Stomach smooth muscle (tissue), 2 donors: ENCODE measurements around the gene COX19.

Source experiments
- H3K27ac ChIP-seq: one replicate; pipeline ENCODE4 v1.7.0; 2013; ENCODE audit warnings: mild to moderate bottlenecking, low read length, inconsistent platforms
- H3K27me3 ChIP-seq, 2 donors: one replicate each; pipeline ENCODE4 v1.7.0; 2013; ENCODE audit warnings: low read length in 2 of 2; ENCODE audit not compliant: insufficient read depth in 2 of 2, control insufficient read depth in 1 of 2
- H3K36me3 ChIP-seq, 2 donors: one replicate each; pipeline ENCODE4 v1.7.0; 2013; ENCODE audit warnings: low read length in 2 of 2; ENCODE audit not compliant: control insufficient read depth in 2 of 2, insufficient read depth in 2 of 2
- H3K4me1 ChIP-seq: one replicate; pipeline ENCODE4 v1.7.0; 2013; ENCODE audit warnings: low read length; ENCODE audit not compliant: control insufficient read depth, insufficient read depth
- H3K4me3 ChIP-seq, 2 donors: one replicate each; pipeline ENCODE4 v1.7.0; 2013; ENCODE audit warnings: low read length in 2 of 2
- H3K9ac ChIP-seq, 2 donors: one replicate each; pipeline ENCODE4 v1.7.0; 2013; ENCODE audit warnings: low read length in 2 of 2, mild to moderate bottlenecking in 1 of 2
- H3K9me3 ChIP-seq, 2 donors: one replicate each; pipeline ENCODE4 v1.7.0; 2013; ENCODE audit warnings: low read length in 2 of 2; ENCODE audit not compliant: control insufficient read depth in 2 of 2
- donor health status: healthy.
- donor health status: Pancreatic carcinoma.

Gene COX19

DNA sequence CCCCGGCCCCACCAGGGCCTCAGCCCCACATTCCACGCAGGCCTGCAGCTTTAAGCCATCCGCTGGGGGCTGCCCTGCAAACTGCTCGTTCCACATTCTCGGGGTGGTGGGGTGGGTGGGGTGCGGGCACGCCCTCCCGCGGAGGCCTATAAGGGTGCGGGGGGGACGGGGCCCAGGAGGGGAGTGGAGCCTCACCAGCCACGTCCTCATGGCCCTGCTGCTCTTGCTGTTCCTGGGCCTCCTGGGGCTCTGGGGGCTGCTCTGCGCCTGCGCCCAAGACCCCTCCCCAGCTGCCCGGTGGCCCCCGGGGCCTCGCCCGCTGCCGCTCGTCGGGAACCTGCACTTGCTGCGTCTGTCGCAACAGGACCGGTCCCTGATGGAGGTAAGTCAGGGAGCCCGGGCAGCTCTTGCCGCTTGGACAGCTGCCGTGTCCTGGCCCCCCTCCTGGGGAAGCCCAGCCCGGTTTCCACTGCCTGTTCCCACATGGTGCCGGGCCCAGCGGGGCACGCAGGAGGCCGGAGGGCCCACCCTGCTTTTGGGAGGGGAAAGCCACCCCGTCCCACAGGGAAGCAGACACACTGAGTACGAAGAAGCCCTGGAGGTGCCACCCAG lies 7.8 kb upstream of the COX19 start, which contains the start of gene CYP2W1:
TSS of gene CYP2W1 (plus strand) at position 178 of the 612 bp plus-strand sequence. CDS start at position 209, 31 bp downstream.
- Histone ChIP-seq H3K4me3 (no peak within 1 kb of the TSS), H3K27ac (no peak within 1 kb of the TSS), H3K27me3 (peaks cover 37% of the 10 kb centered on the region in 2 donors), H3K9ac (no peak within 1 kb of the TSS), H3K4me1 (no peaks in the 10 kb centered on the region), H3K36me3 (no peaks in the 10 kb centered on the region), H3K9me3 (no peaks in the 10 kb centered on the region)

DNA sequence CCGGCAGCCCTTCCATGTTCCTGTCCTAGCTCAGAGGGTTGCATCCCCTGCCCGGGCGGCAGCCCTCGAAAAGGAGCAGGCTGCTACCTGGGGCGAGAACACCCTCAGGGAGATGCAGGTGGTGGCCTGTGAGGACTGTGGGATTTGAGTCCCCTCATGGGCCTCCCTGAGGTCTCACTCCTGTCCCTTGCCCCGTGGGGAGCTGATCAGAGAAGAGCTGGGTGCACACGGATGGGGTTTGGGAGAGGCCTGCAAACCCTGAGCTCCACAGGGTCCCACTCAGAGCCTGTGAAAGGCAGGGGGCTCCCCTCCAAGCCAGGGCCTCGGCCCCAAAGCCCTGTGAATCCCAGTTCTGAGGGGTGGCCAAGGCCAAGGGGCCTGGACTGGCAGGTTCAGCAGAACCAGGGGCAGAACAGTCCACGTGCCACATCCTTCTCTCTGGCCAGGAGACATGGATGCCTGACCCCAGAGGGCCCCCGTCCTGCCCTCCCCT lies 7.2 kb upstream of the COX19 start:
- H3K36me3 ChIP-seq = no peaks in the 10 kb centered on the region
- no peak overlapping the region for H3K27ac ChIP-seq
- H3K9ac ChIP-seq = no peak overlapping the region
- no peak overlapping the region for H3K4me3 ChIP-seq
- peaks cover 31% of the 10 kb centered on the region in 2 donors for H3K27me3 ChIP-seq
- no peaks in the 10 kb centered on the region for H3K4me1 ChIP-seq
- no peaks in the 10 kb centered on the region for H3K9me3 ChIP-seq

DNA sequence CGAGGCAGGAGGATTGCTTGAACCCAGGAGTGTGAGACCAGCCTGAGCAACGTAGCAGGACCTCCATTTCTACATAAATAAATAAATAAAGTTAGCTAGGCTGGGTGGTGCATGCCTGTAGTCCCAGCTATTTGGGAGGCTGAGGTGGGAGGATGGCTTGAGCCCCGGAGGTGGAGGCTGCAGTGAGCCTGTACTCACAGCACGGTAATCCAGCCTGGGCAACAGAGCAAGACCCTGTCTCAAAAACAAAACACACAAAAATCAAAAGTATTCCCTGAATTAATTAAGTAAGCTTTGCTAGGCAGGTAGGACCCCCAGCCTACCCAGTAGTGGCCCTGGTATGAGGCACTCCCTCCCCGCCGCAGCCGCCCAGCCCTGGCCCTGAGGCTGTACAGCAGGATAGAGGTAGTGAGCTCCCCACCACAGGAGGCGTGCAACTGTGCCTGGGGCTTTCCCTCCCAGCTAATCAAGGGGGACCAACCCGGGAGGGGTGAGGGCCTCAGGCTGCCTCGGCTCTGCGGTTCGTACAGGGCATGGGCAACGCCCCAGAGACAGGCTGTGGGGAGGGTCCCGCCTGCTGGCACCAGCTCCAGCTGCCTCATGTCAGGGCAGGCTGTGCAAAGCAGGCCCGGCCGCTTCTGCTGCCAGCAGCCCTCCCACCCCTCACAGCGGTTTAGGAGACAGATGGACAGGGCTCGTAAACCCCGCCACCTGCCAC lies 6.6 kb upstream of the COX19 start:
- no peak overlapping the region for H3K4me3 ChIP-seq
- no peak overlapping the region for H3K9ac ChIP-seq
- H3K36me3 ChIP-seq = no peaks in the 10 kb centered on the region
- no peak overlapping the region for H3K27ac ChIP-seq
- no peaks in the 10 kb centered on the region for H3K9me3 ChIP-seq
- H3K4me1 ChIP-seq = no peaks in the 10 kb centered on the region
- H3K27me3 ChIP-seq = peaks cover 25 to 29% of the 10 kb centered on the region in 2 donors

DNA sequence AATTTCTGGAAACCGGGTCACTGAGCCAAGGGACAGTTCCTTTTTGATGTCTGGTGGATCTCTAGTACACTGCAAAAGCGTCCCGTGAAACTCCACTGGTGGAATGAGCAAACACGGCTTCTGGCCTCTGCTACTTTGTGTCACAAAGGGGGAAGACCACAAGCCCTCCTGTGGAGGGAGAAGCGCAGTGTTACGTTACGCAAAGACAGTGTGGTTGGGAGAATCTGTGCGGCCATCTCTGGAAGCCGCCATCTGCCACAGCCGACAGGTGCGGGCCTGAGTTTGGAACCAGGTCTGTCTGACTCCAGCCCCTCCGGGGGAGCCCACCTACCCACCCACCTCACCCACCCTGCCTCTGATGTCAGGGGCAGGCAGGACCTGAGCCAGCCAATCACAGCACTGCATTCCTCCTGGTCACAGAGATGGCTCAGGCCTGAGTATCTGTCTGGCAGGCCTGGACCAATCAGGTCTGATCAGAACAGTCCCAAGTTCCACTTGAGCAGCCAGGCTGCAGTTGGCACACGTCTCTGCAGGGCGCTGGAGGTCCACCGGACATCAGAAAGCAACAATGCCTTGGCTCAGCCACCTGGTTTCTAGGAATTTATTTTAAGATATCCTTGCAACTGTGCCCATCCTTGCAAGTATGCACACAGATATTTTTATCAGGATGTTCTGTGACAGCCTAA lies 4.7 kb upstream of the COX19 start:
- H3K4me1 ChIP-seq = peaks cover 3% of the 10 kb centered on the region
- no peaks in the 10 kb centered on the region for H3K9me3 ChIP-seq
- no peak overlapping the region for H3K9ac ChIP-seq
- H3K27me3 ChIP-seq = peaks cover 15 to 17% of the 10 kb centered on the region in 2 donors
- H3K27ac ChIP-seq = no peak overlapping the region
- no peaks in the 10 kb centered on the region for H3K36me3 ChIP-seq
- H3K4me3 ChIP-seq = no peak overlapping the region

DNA sequence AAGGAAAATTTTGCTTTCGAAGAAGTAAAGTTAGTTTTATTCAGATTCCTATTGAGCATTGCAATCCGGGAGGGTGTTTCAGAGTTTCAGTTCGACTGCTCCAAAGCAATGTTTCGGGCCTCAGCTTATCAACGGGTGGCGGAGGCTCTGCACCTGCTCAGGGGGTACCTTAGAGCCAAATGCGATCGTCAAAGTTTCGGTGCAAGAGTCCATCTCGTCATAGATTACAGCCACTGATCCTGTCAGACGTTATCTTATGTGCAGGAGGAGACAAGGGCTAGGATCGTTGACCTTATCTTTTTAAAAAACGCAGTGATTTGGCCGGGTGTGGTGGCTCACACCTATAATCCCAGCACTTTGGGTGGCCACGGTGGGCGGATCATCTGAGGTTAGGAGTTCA lies 3.8 kb upstream of the COX19 start:
- Histone ChIP-seq H3K27ac (no peak overlapping the region), H3K9me3 (no peaks in the 10 kb centered on the region), H3K36me3 (no peaks in the 10 kb centered on the region), H3K27me3 (peaks cover 12 to 14% of the 10 kb centered on the region in 2 donors), H3K9ac (no peak overlapping the region), H3K4me3 (no peak overlapping the region), H3K4me1 (peaks cover 5% of the 10 kb centered on the region)

- H3K4me1 ChIP-seq = peaks cover 10% of the 10 kb centered on the region
- peaks cover 6 to 11% of the 10 kb centered on the region in 2 donors for H3K27me3 ChIP-seq
- no peak overlapping the region for H3K4me3 ChIP-seq
- H3K36me3 ChIP-seq = no peaks in the 10 kb centered on the region
- H3K9me3 ChIP-seq = no peaks in the 10 kb centered on the region
- no peak overlapping the region for H3K9ac ChIP-seq
- H3K27ac ChIP-seq = no peak overlapping the region
These were observed 3.2 kb upstream of the COX19 start for GRCh38 chr7:978416-979091.

DNA sequence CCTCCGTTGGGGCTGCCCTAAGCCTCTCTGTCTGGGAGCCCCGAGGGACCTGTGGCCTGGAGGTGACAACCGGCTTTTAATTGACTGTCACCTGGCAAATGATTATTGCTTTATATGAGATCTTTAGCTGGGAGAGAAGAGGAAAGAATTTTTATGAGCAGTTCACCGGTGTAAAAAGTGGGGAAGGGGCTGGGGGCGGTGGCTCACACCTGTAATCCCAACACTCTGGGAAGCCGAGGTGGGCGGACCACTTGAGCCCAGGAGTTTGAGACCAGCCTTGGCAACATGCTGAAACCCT lies 2.6 kb upstream of the COX19 start:
- peaks cover 15% of the 10 kb centered on the region for H3K4me1 ChIP-seq
- no peak overlapping the region for H3K4me3 ChIP-seq
- H3K9ac ChIP-seq = no peak overlapping the region
- peaks cover under 1 to 2% of the 10 kb centered on the region in 2 donors for H3K36me3 ChIP-seq
- H3K27ac ChIP-seq = no peak overlapping the region
- no peaks in the 10 kb centered on the region for H3K9me3 ChIP-seq
- peaks cover 0 to 6% of the 10 kb centered on the region in 2 donors for H3K27me3 ChIP-seq

GRCh38 chr7:977326-978048 lies 2.1 kb upstream of the COX19 start:
- Histone ChIP-seq H3K4me3 (no peak overlapping the region), H3K4me1 (peaks cover 16% of the 10 kb centered on the region), H3K27ac (no peak overlapping the region), H3K27me3 (peaks cover 0 to 3% of the 10 kb centered on the region in 2 donors), H3K36me3 (peaks cover 5 to 8% of the 10 kb centered on the region in 2 donors), H3K9me3 (no peaks in the 10 kb centered on the region), H3K9ac (no peak overlapping the region)

DNA sequence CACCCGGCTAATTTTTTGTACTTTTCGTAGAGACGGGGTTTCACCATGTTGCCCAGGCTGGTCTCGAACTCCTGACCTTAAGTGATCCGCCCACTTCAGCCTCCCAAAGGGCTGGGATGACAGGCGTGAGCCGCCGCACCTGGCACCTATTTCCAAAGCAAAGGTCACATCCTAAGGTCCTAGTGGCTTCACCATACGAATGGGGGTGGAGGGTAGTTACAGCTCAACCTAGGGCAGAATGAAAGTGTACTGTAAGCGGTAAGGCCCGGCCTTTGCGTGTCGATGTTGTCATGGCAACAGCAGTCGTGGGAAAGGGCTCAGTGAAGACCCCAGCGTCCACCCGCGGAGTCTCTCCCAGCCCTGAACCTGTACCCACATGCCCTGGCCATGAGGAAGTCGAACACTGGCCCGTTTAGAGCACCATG lies 1.6 kb upstream of the COX19 start:
- H3K36me3 ChIP-seq = peaks cover 11 to 13% of the 10 kb centered on the region in 2 donors
- H3K27me3 ChIP-seq = no peaks in the 10 kb centered on the region
- no peak overlapping the region for H3K27ac ChIP-seq
- H3K4me1 ChIP-seq = peaks cover 18% of the 10 kb centered on the region
- H3K9me3 ChIP-seq = no peaks in the 10 kb centered on the region
- H3K9ac ChIP-seq = no peak overlapping the region
- no peak overlapping the region for H3K4me3 ChIP-seq
